ENCODE results near the gene OSBPL6.

Gene OSBPL6

DNA sequence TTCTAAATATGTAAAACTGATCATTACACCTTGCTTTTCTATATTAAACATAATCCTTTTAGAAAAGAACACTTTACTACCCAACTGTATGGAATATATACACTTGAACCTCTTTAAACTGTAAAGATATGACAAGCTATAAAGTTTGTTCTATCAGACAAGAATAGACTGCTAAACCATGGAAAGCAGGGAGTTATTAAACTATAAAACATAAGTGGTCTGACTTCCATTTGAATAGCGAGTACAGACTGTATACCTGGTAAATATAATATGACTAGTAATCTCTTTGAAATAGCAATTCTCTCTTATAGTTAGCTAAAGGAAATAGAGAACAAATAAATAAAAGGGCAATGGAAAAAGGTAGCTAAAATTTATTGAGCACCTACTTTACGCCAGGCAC is 131.0 kb downstream of the OSBPL6 start:
- DNase-seq (ENCODE audit: low read depth): no peak
- H3K4me3 ChIP-seq (ENCODE audit: low read depth, low read length): no peak overlapping the region
- TF ChIP-seq CTCF (IDR thresholded peaks at IDR 0.05; ENCODE audit: insufficient read depth, low read depth, low read length, missing control alignments): no peak

DNA sequence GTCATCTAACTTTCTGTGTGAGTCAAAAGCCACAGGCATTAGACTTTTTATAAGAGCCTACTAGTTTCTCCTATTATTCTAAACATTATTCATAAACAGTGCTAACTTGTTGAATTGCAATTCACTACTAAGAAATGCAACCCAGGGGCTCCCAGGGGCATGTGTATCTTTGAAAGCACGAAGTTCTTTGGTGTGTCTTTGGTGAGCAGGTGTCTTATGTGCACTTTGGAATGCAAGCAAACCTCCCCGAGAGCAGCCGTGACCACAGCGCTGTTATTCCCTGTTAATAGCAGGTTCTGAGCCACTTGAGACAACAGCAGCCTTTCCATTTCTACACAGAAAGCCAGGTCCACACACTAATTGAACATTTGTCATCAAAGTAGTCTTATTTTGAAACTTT is 133.2 kb downstream of the OSBPL6 start:
- no peak for DNase-seq (ENCODE audit: low read depth)
- H3K4me3 ChIP-seq (ENCODE audit: low read depth, low read length): no peak overlapping the region
- no peak for TF ChIP-seq CTCF (IDR thresholded peaks at IDR 0.05; ENCODE audit: insufficient read depth, low read depth, low read length, missing control alignments)

GRCh38 chr2:178328037-178328436 is 133.7 kb downstream of the OSBPL6 start:
- TF ChIP-seq CTCF (IDR thresholded peaks at IDR 0.05; ENCODE audit: insufficient read depth, low read depth, low read length, missing control alignments): no peak
- H3K4me3 ChIP-seq (ENCODE audit: low read depth, low read length): no peak overlapping the region
- no peak for DNase-seq (ENCODE audit: low read depth)

DNA sequence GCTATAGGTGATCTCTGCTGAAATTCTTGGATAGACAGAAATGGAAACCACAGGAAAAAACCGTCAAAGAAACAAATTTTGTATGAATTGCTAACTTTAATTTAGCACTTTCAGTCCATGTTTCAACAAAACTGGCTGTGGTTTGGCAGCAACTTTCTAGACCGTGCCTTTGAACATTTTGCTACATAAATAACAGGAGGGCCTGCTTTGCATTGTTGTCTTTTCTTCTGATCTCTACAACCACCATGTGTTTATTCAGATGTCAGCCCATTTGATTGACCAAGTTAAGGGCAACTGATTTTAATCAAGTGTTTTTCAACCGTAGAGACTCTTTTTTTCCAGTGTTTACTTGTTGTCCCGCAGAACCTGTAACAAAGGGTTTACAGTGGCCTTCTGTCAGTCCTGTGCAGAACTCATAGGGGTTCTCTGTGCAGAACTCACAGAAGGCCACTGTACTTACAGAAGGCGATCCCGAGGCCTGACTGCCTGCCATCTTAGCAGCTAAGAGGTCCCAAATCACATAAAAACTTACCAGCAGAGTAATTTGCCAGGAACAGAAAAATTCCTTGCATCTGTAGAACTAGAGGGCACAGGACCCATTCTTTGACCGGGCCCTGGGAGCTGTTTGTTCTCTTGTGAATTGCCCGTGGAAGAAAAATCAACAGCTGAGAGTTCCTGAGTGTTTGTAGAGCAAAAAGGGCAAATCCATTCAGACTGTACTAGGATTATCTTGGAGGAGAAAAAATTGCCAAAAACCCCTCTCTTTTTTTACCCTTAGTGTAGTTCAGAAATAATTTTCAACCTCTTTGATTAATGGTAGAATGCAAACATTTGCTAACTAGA is 136.1 kb downstream of the OSBPL6 start:
- no peak for DNase-seq (ENCODE audit: low read depth)
- TF ChIP-seq CTCF (IDR thresholded peaks at IDR 0.05; ENCODE audit: insufficient read depth, low read depth, low read length, missing control alignments): no peak
- H3K4me3 ChIP-seq (ENCODE audit: low read depth, low read length): no peak overlapping the region

- no peak overlapping the region for H3K4me3 ChIP-seq (ENCODE audit: low read depth, low read length)
- DNase-seq (ENCODE audit: low read depth): no peak
- TF ChIP-seq CTCF (IDR thresholded peaks at IDR 0.05; ENCODE audit: insufficient read depth, low read depth, low read length, missing control alignments): no peak
Observed at GRCh38 chr2:178331474-178332432, 137.4 kb downstream of the OSBPL6 start.

DNA sequence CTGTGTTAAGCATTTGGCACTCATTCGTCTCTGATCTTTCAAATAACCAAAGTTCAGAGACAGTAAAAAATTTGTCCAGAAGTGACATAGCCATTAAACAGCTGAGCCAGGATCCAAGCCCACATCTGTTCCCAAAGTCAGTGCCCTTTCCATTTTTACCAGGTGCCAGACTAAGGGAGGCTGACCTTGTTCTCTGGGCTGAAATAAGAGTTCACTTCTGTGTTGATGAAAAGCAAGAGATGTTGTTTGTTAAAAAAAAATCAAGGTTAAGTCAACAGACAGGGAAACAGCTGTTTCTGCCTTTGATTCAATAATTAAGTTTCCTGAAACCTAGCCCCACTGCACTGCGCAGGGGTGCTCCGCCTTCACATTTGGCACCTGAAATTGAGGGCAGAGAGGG is 139.5 kb downstream of the OSBPL6 start:
- no peak for DNase-seq (ENCODE audit: low read depth)
- H3K4me3 ChIP-seq (ENCODE audit: low read depth, low read length): no peak overlapping the region
- no peak for TF ChIP-seq CTCF (IDR thresholded peaks at IDR 0.05; ENCODE audit: insufficient read depth, low read depth, low read length, missing control alignments)
